HL-60/S4 treated with phorbol 12-myristate 13-acetate at 8.2 ng/mL for 4 days and 3 days (cell line): Measurements from ENCODE around the gene SEMA4A.
"Not testable (repeated sequence)": the region's sequence is repeated elsewhere in the genome, so short reads cannot be mapped to it uniquely, and the experiment has no call there.

Experiments
- in situ Hi-C: fragments of 300-500 bp; cut with MboI; formaldehyde crosslinking; loops from 2 replicates; pipeline ENCODE4 v1.15.0; 2022; ENCODE audit warnings: low sequenced_read_pairs

Gene SEMA4A

DNA sequence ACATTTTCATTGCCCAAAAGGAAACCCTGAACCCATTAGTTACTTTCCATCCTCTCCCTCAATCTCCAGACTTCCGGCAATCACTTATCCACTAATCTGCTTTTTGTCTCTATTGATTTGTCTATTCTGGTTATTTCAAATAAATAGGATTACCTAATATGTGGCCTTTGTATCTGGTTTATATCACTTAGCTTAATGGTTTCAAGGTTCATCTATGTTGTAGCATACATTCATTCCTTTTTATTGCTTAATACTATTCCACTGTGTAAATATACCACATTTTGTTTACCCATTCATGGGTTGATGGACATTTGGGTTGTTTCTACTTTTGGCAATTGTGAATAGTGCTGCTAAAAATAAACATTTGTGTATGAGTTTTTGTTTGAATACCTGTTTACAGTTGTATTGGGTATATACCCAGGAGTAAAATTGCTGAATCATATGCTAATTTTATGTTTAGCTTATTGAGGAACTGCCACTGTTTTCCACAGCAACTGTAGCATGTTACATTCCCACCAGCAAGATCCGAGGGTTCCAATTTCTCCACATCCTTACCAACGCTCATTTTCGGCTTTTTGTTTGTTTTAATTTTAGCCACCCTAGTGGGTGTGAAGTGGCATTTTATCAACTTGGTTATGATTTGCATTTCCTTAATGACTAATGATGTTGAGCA is 38.0 kb downstream of the SEMA4A start:
- in situ Hi-C loops = no loop called here

DNA sequence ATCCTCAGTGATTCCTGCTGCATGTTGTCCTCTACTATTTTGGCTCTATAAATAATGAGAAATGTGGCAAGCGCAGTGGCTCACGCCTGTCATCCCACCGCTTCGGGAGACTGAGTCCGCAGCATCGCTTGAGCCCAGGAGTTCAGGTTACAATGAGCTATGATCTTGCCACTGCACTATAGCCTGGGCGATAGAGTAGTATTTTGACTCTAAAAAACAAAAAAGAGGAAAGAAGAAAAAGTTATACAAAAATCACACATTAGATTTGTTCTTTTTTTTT is 39.8 kb downstream of the SEMA4A start:
- in situ Hi-C loops = no loop called here

DNA sequence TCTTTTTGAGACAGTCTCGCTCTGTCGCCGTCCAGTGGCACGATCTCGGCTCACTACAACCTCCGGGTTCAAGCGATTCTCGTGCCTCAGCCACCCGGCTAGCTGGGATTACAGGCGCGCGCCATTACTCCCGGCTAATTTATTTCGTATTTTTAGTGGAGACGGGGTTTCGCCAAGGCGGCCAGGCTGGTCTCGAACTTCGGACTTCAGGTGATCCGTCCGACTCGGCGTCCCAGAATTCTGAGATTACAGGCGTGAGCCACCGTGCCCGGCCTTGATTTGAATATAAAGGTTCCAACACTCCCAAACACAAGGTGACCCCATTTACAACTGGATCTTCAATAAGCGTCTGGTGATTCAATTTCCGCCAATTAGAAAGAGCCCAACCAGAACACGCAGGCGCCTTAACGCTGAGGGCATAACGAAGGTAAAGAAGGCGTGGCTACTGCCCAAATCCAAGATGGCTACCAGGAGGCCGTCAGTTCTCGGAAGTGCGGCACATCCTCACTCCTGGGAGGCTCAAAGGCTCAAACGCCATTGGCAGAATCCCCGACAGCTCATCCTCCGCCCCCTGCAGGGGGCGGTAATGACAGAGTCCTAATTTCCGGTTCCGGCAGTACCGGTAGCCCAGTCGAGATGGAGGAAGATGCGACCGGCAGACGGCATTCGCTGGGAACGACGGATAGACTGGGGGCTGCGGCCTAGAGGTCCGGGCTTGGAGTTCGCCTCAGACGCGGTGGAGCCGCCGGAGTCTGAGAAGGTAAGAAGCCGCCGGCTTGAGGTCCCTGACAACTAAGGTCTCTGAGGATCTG is 40.3 kb downstream of the SEMA4A start, which contains the start of gene SLC25A44:
Gene SLC25A44, plus strand, starts transcription at position 617 of the 812 bp plus-strand sequence. CDS start 5,744 bp downstream, outside the sequence.
- in situ Hi-C loops = no loop called here

DNA sequence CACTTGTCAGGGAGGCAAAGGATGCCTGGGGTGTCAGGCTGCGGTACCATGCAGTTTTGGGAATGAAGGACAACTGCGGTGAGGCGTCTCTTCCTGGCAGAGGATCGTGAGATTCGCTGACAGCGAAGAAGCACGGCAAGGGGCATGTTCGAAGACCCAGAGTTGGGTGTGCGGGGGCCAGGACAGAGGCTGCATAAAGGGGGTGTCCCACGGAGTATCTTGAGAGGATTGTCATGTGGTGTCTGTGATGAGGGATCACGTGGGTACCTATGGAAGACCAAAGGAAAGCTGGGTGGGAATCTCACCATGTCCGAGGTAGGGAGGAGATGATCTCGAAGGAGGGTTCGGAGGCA is 40.9 kb downstream of the SEMA4A start:
- in situ Hi-C loops = no loop called here

DNA sequence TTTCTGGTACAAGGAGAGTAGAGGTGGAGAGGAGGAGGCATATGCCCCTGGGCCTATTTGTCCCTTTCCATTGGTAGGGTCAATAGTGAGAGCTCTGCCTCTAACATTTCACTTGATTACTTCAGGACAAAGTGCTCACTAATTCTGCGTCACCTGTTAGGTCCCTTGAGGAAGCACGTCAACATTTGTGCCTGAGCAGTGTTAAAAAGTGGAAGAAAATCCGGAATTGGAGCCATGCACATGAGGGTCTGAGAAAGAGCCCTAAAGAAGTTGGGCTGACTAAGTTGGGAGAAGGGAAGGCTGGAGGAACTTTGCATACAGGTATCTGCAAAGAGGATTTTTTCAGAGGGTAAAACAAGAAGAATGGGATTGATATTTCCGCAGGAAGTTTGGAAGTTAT is 42.5 kb downstream of the SEMA4A start:
- in situ Hi-C loops = no loop called here

DNA sequence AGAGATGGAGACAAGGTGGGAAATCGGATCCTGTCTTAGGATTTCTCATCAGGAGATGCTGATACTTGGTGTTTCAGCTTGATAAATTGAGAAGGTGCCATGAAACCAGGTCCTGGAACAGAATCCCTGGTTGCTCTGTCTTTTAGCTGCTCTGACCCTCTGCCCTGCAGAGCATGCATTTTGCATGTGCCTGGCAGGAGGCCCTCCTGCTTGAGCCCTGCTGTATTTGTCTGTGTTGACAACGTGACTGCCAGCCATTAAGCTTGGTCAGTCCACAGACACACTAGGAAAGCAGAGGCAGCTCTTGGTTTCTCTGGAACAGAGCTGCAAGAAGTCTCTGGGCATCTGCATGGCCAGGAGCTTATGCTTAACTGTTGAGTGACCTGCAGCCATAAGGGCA is 43.1 kb downstream of the SEMA4A start:
- in situ Hi-C loops = no loop called here

DNA sequence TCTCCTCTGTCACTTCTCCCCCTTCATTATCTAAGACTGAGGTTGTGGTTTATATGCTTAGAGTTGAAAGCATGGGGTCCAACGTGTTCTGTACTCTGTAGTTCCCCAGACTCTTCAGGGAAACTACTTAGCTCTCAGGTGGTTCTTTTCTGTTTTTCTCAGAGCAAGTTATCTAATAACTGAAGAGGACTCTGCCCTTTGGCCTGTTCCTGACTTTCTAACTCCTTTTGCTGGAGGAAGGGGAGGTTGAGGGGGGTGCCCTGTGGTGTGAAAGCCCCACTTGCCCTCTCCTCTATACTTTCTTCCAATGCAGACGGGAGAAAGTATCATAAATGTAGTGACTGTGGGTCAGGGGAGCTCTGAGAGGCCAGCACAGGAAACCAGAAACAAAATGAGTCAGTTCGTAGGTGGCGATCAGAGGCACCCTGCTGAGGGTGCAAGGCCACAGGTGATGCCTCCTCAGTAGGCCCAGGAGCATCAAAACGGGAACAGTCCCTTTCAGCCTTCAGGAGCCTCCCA is 45.5 kb downstream of the SEMA4A start:
- in situ Hi-C loops = no loop called here

DNA sequence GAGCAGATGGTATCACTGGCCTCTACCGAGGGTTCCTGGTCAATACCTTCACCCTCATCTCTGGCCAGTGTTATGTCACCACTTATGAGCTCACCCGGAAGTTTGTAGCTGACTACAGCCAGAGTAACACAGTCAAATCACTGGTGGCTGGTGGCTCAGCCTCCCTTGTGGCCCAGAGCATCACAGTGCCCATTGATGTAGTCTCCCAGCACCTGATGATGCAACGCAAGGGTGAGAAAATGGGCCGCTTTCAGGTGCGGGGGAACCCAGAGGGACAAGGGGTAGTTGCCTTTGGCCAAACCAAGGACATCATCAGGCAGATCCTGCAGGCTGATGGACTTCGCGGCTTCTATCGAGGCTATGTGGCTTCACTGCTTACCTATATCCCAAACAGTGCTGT is 46.7 kb downstream of the SEMA4A start:
- in situ Hi-C loops = no loop called here

DNA sequence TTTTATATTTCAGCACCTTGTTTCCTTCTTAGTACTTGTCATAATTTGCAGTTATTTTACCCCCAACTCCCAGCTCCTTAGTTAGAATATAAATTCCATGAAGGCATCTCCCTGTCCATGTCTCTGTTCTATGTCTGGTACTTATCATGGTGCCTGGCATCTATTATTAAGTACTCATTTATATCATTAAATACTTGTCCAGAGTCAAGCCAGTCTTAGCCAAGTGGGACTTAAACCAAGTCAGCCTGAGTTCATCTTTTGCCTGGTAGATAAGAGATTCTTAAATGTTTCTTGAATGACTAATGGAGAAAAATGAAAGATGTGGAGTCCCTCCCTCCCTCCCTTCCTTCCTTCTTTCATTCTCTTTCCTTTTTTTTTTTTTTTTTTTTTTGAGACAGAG is 49.9 kb downstream of the SEMA4A start:
- in situ Hi-C loops = no loop called here

DNA sequence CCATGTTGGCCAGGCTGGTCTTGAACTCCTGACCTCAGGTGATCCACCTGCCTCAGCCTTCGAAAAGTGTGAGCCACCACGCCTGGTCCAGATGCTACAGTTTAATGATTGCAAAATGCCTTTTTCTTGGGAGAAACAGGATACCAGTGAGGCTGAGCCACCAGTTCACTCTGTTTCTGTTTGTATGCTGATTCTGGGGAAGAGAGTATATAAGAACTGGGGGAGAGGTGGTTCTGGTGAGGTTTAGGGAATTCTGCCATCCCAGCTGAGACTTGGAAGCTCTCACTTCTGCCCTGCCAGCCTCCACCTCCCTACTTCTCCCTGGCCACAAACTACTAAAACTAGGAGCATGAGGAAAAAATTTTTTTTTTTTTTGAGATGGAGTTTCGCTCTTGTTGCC is 51.3 kb downstream of the SEMA4A start:
- in situ Hi-C loops = no loop called here

DNA sequence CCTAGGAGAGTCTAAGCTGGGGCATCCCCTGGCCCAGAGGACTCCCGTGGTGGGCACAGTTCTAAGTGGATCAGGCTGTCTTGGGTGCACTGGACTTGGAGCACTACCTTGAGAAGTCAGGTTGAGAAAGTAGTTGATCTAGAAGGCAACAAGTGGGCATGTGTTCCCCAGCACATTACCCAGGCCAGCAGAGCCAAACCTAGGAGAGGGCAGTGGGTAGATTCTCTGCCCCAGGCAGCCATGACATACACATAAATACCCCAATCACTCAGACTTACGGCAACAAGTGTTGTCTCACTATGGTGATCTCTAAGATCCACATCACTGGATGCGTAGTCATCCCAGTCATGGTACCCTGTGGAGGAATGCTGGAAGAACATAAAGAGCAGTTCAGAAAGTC is 57.9 kb downstream of the SEMA4A start:
- in situ Hi-C loops = no loop called here

DNA sequence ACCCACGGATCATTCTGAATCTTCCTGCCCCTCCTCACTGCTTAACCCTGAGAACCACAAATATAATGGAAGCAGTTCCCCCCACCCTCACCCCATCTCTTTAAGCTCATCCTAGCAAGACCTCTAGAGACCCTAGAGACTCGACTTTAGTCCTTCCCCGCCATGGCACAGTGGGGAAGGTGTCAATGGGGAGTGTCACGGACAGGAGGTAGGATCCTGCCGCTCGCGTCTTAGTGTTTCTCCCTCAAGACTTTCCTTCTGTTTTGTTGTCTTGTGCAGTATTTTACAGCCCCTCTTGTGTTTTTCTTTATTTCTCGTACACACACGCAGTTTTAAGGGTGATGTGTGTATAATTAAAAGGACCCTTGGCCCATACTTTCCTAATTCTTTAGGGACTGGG is 58.7 kb downstream of the SEMA4A start:
- in situ Hi-C loops = no loop called here

DNA sequence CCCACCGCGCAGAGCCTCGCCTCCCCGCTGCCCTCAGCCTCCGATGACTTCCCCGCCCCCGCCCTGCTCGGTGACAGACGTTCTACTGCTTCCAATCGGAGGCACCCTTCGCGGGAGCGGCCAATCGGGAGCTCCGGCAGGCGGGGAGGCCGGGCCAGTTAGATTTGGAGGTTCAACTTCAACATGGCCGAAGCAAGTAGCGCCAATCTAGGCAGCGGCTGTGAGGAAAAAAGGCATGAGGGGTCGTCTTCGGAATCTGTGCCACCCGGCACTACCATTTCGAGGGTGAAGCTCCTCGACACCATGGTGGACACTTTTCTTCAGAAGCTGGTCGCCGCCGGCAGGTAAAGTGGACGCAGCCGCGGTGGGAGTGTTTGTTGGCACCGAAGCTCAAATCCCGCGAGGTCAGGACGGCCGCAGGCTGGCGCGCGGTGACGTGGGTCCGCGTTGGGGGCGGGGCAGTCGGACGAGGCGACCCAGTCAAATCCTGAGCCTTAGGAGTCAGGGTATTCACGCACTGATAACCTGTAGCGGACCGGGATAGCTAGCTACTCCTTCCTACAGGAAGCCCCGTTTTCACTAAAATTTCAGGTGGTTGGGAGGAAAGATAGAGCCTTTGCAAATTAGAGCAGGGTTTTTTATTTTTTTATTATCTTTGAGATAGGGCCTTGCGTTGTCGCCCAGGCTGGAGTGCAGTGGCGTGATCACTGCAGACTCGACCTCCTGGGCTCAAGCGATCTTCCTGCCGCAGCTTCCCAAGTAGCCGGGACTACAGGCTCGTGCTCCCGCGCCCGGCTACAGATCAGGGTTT is 59.7 kb downstream of the SEMA4A start, which contains the start of gene PMF1:
Gene PMF1, plus strand, starts transcription at position 175 of the 811 bp plus-strand sequence. Its CDS starts 9 bp downstream, at position 184.
- in situ Hi-C loops = no loop called here

DNA sequence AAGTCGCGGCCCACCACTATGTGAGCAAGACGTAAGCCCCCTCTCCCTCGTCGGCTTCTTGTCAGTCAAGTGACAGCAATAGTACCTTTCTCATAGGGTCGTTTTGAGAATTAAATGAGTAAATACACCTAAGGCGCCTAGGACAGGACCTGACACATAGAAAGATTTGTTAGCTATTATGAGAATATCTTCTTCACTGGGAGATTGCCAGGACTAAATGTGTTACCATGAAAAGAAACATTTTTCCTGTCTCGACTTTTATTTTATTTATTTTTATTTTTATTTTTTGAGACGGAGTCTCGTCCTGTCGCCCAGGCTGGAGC is 60.2 kb downstream of the SEMA4A start:
- in situ Hi-C loops = no loop called here

DNA sequence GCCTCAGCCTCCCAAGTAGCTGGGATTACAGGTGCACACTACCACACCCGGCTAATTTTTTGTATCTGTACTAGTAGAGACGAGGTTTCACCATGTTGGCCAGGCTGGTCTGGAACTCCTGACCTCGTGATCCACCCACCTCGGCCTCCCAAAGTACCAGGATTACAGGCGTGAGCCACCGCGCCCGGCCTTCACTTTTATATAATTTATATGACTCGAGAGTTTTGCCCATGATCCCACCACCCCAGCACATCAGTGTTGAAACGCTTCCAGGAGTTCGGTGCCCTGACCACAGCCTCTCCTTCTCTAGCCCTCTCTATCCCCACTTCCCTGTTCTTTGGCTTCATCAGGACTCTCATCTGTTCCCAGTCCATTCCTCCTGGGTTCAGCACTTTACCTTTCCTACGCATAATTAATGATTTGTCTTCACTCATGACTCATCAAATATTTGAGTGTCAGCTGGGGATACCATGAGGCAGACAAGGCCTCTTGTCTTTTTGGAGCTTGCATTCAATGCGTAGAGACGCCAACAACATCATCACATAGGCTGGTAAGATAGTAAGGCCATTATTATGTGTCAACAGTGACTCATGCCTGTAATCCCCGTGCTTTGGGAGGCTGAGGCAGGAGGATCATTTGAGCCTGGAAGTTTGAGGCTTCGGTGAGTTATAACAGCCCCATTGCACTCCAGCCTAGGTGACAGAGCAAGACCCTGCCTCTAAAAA is 60.8 kb downstream of the SEMA4A start:
- in situ Hi-C loops = no loop called here

DNA sequence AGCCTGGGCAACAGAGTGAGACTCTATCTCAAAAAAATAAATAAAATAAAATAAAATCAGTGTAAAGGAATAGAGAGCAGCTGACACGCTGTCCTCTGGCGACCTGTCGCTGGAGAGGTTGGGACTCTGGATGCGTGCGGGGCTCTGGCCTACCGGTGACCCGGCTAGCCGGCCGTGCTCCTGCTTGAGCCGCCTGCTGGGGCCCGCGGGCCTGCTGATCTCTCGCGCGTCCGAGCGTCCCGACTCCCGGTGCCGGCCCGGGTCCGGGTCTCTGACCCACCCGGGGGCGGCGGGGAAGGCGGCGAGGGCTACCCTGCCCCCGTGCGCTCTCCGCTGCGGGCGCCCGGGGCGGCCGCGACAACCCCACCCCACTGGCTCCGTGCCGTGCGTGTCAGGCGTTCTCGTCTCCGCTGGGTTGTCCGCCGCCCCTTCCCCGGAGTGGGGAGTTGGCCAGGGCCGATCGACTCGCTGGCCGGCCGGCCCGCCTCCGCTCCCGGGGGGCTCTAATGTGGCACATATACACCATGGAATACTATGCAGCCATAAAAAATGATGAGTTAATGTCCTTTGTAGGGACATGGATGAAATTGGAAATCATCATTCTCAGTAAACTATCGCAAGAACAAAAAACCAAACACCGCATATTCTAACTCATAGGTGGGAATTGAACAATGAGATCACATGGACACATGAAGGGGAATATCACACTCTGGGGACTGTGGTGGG is 63.1 kb downstream of the SEMA4A start:
- in situ Hi-C loops = not testable (repeated sequence)

DNA sequence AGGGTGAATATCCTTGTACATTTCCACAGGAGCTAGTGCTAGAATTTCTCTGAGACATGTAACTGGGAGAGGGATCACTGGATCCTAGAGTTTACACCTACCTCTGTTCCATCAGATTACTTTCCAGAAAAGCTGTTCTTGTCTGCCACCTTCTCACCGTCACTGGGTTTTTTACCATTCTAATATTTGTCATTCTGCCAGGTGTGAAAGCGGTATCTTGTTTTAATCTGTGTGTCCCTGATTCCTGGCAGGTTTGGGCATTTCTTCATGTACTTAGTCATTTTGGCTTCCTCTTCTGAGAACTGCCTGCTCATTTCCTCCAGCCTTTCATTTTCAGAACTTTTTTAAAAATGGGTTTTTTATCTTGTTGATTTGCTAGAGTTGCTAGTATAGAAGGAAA is 64.5 kb downstream of the SEMA4A start:
- in situ Hi-C loops = no loop called here

DNA sequence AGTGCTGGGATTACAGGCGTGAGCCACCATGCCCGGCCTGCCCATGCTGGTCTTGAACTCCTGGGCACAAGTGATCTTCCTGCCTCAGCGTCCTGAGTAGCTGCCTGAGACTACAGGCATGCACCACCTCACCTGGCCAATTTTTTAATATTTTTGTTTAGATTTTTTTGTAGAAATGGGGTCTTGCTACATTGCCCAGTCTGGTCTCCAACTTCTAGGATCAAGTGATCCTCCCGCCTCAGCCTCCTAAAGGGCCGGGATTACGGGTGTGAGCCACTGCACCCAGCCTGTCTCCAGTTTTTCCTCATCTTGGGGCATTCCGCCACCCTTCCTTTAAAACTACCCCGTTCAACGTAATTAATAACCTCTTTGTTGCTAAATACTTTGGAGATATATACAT is 66.8 kb downstream of the SEMA4A start:
- in situ Hi-C loops = loop anchor here (10.0 kb wide), 1 partner anchor 75 kb away; no protein-coding TSS in a partner anchor

DNA sequence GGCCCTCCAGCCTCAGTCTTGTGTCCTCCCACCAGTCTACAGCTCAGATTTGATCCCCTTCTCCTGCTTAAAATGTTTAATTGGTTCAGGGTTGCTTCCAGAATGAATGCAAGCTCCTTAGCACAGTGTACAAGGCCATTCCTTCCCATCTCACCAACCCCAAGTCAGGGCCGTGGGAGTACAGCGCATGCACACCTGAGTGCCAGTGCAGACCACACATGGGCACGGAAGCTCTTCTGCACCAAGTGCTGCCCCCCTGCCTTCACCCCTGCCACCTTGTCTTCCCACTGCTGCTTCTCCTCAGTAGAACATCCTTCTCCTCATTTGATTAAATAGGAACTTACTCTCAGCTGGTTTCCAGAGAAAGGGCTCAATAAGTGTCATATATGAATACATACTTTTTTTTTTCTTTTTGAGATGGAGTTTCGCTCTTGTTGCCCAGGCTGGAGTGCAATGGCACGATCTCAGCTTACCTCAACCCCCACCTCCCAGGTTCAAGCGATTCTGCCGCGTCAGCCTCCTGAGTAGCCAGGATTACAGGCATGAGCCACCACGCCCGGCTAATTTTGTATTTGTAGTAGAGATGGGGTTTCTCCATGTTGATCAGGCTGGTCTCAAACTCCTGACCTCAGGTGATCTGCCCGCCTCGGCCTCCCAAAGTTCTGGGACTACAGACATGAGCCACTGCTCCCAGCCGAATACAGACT is 68.8 kb downstream of the SEMA4A start:
- in situ Hi-C loops = loop anchor here (10.0 kb wide), 1 partner anchor 77 kb away; no protein-coding TSS in a partner anchor

DNA sequence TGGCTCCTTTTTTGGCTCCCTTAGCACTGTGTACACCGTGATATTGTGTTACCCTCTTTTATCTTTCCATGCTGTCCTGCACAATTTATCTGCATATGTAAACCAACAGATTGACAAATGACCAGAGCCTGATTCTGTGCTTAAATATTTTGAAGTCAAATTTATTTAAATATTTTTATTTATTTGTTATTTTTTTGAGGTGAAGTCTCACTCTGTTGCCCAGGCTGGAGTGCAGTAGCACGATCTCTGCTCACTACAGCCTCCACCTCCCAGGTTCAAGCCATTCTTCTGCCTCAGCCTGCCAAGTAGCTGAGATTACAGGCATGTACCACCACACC is 72.3 kb downstream of the SEMA4A start:
- in situ Hi-C loops = loop anchor here (10.0 kb wide), 1 partner anchor 81 kb away; no protein-coding TSS in a partner anchor
